GM18951 (cell line): Measurements from ENCODE around the gene SIPA1.

Experiments
- POLR2A ChIP-seq: IDR thresholded peaks from 4 replicates; pipeline ENCODE4 v1.6.1; 2011; ENCODE audit warnings: mild to moderate bottlenecking; ENCODE audit not compliant: insufficient read length, insufficient read depth; ENCODE audit errors: extremely low read depth
- in situ Hi-C: fragments of 300-500 bp; cut with MboI; formaldehyde crosslinking; loops from one replicate; pipeline ENCODE4 v1.12.0; 2022; ENCODE audit warnings: low sequenced_read_pairs, mixed read lengths, inconsistent platforms; ENCODE audit not compliant: unreplicated experiment

The SIPA1 gene

DNA sequence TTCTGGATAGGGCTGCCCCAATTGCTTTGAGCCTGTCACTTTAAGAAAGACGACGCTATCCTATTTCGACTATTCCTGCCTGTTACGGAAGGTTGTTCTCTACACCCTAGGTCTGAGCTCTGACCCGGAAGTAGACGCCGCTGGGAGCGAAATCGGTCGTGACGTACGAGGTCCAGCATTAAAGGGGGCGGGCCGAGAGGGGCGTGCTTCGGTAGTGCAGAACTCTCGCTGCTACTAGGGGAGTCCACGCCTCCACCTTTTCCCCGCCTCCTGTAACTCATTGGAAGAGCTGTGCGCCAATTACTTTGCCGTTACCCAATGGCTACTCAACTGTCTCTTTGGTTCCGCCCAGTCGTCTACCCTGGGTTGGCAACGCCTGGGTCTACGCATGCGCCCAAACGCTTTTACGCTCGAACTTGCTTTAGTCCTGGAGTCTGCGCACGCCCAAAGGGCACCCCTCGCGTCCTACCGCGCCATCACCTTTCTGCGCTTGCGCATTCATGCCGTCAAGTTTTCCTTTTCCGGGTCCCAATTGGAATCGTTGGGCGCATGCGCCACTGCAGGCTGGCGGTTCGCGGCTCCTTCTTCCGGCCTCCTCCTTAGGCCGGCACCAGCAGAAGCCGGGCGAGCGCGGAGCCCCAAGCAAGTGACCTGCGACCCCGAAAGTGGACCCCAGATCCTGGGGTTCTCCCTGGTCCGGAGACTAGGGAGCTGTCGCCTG is 22.5 kb upstream of the SIPA1 start, which contains the start of gene PCNX3:
Gene PCNX3, plus strand, starts transcription at position 548 of the 721 bp plus-strand sequence. CDS start 536 bp downstream, outside the sequence.
- in situ Hi-C loops, result no loop called here
- peak; percentile 72 for TF ChIP-seq POLR2A

DNA sequence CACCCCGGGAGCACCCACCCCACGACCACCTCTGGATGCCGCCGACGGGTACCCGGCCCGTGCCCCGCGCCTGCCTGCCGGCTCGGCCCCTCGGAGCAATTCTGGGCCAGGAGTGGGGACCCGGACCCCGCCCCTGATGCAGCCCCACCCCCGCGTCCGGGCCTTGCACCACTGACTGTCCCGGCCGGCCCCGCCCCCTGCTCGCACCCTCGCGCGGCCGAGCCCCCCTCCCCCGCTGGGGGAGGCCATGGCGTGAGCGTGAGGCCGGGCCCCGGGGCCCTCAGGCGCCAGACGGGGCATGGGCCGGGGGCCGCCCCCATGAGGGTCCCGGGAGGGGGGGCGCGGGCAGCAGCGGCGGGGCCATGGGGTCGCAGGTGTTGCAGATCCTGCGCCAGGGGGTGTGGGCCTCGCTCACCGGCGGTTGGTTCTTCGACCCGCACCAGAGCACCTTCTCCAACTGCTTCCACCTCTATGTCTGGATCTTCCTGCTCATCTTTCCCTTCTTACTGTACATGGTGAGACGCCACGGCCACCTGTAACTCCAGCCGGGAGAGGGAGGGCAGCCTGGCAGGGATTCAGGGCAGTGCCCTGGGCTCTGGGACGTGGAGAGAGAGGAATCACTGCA is 21.8 kb upstream of the SIPA1 start:
- in situ Hi-C loops, result no loop called here
- no peak for TF ChIP-seq POLR2A

- in situ Hi-C loops, result no loop called here
Observed at GRCh38 chr11:65616575-65617001, 21.3 kb upstream of the SIPA1 start.

GRCh38 chr11:65617136-65617850 is 20.6 kb upstream of the SIPA1 start:
- TF ChIP-seq POLR2A, result no peak
- in situ Hi-C loops, result no loop called here

More at GRCh38 chr11:65616575-65617001, 21.3 kb upstream of the SIPA1 start:
- no peak for TF ChIP-seq POLR2A

DNA sequence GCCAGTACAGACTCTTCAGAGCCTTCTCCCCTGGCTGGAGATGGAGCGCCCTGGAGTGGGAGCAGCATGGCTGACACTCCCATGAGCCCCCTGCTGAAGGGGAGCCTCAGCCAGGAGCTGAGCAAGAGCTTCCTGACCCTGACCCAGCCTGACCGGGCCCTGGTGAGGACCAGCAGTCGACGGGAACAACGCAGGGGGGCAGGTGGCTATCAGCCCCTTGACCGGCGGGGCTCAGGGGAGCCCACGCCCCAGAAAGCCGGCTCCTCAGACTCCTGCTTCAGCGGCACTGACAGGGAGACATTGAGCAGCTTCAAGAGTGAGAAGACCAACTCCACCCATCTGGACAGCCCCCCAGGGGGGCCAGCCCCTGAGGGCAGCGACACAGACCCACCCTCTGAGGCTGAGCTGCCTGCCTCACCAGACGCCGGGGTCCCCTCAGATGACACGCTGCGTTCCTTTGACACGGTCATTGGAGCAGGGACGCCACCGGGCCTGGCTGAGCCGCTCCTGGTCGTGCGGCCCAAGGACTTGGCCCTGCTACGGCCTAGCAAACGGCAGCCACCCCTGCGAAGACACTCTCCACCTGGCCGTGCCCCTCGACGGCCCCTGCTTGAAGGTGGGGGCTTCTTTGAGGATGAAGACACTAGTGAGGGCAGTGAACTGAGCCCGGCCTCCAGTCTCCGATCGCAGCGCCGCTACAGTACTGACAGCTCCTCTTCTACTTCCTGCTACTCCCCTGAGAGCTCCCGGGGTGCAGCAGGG is 19.7 kb upstream of the SIPA1 start:
- no peak for TF ChIP-seq POLR2A

GRCh38 chr11:65618763-65619162 is 19.1 kb upstream of the SIPA1 start:
- in situ Hi-C loops, result no loop called here
- no peak for TF ChIP-seq POLR2A

More for the DNA sequence above, 19.7 kb upstream of the SIPA1 start:
- in situ Hi-C loops, result no loop called here

DNA sequence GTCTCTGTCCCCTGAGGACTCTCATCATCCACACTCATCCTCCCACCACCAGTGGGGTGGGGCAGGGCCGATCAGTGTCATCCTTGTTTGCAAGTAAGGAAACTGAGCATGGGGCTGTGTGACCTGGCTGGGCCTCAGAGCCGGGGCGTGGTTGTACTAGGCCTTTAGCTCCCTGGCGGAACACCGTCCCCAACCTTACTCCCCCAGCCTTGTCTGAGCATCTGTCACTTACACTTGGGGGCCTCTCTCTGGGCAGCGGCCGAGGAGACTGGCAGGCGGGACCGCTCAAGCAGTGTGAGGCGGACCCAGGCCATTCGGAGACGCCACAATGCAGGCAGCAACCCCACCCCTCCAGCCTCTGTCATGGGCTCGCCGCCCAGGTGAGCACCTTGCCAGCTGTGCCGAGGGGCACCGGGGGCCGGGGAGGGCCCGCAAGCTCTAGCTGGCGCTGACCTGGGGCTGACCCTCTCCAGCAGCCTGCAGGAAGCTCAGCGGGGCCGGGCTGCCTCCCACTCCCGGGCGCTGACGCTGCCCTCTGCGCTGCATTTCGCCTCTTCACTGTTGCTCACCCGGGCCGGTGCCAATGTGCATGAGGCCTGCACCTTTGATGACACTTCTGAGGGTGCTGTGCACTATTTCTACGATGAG is 18.5 kb upstream of the SIPA1 start:
- TF ChIP-seq POLR2A, result no peak
- in situ Hi-C loops, result no loop called here

DNA sequence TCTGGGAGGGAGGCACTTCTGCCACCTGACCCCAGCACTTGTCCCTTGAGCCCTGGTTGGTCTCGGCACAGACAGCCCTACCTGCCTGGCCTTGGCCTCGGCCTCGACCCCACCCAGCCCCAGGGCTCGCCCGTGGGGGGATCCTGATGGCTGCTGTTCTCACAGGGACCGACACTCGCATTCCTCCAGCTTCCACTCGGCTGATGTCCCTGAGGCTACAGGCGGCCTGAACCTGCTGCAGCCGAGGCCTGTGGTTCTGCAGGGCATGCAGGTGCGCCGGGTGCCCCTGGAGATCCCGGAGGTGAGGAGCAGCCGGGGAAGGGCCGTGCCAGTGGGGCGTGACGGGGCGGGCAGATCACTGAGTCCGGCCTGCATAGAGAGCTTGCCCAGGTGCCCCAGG is 17.2 kb upstream of the SIPA1 start:
- TF ChIP-seq POLR2A, result no peak
- in situ Hi-C loops, result no loop called here

DNA sequence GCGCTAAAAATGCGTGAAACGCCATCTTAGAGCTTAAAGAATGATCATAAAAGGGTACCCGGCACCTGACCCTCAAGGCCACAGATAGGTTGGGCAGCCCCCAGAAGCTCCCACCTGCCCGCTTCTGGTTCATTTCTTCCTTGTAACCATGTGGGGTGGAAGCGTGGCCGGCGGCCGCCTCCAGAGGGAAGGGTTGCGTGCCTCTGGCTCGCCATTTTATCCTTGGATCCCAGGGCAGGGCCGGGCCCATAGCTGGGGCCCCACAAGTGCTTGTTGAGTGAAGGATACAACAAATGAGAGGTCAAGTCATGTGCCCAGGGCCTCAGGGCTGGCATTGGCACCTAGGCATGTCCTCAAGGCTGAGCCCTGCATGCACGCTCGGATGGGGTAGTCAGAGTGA is 16.4 kb upstream of the SIPA1 start:
- no peak for TF ChIP-seq POLR2A
- in situ Hi-C loops, result no loop called here

DNA sequence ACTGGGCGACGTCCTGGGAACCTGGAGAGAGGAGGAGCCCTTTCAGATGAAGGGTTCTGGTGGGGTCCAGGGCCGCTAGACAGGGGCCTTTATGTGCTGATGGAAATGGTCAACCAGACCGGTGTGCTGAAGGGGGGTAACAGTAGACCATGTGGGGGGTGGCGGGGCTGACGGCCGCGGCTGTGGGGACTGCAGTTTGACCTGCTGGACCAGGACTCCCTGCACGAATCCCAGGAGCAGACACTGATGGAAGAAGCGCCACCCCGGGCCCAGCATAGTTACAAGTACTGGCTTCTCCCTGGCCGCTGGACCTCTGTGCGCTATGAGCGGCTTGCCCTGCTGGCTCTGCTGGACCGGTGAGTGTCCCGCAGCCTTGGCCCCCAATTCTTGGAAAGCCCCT is 15.9 kb upstream of the SIPA1 start:
- in situ Hi-C loops, result no loop called here
- TF ChIP-seq POLR2A, result no peak

DNA sequence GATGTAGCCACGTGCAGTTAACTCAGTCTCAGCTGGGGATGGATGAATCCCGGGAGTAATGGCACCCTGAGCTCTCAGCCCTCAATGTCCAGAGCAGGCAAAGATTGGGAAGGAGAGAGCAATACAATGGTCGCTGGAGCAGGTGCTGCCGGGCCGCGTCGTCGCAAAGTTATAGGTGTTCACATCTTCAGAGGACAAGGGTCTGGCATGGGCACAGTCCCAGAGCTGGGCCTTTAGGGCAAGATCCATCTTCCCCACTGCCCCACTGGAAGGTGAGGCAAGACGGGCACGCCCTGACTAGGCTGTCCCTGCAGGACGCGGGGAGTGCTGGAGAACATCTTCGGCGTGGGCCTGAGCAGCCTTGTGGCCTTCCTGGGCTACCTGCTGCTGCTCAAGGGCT is 14.7 kb upstream of the SIPA1 start:
- TF ChIP-seq POLR2A, result no peak
- in situ Hi-C loops, result no loop called here

DNA sequence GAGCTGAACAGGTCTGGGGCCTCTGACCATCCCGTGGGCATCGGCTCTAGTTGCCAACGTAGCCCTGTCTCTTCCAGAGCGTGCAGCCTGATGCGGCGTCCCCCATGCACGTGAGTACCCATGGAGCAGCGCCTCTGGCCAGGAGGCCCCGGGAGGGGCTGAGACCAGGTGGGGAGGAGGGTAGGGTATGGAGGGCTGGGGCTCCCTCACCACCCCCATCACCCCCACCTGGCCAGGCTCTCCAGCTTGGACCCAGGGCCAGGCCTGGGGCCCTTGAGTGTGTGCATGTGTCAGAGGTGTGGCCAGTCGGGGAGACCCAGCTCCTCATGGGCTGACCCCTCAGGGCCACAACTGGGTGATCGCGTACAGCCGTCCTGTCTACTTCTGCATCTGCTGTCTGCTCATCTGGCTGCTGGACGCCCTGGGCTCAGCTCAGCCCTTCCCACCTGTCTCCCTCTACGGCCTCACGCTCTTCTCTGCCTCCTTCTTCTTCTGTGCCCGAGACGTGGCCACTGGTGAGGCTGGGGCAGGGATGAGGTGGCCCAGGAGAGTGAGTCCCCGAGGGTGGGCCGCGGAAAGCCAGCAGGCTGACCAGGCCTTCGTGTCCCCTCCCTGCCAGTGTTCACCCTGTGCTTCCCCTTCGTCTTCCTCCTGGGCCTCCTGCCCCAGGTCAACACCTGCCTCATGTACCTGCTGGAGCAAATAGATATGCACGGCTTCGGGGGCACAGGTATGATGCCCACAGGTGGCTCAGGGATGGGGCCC is 13.9 kb upstream of the SIPA1 start:
- TF ChIP-seq POLR2A, result no peak
- in situ Hi-C loops, result no loop called here
